Liver (tissue), 3 donors: Measurements from ENCODE around the gene MCF2L2.

Experiments
- EGR1 ChIP-seq, 2 donors: IDR thresholded peaks; 2 replicates each; pipeline ENCODE4 v1.6.1; 2016 to 2018; ENCODE audit warnings: antibody characterized with exemption in 2 of 2, low read depth in 2 of 2
- FOXA1 ChIP-seq: IDR thresholded peaks from 2 replicates; pipeline ENCODE4 v1.6.1; 2016; ENCODE audit warnings: antibody characterized with exemption
- GABPA ChIP-seq, 2 donors: IDR thresholded peaks in 1 of 2; conservative IDR thresholded peaks in 1 of 2; 2 replicates each; pipeline ENCODE4 v1.6.1; 2016; ENCODE audit warnings: antibody characterized with exemption in 2 of 2, mild to moderate bottlenecking in 1 of 2, moderate library complexity in 1 of 2
- HNF4A ChIP-seq, 2 donors: conservative IDR thresholded peaks; 2 replicates each; pipeline ENCODE4 v1.6.1; 2016; ENCODE audit warnings: antibody characterized with exemption in 2 of 2, mild to moderate bottlenecking in 2 of 2
- JUND ChIP-seq, 2 donors: IDR thresholded peaks; 2 replicates each; pipeline ENCODE4 v1.6.1; 2016; ENCODE audit warnings: antibody characterized with exemption in 2 of 2
- NR2F2 ChIP-seq: IDR thresholded peaks from 2 replicates; pipeline ENCODE4 v1.6.1; 2016; ENCODE audit warnings: antibody characterized with exemption
- RAD21 ChIP-seq, 2 donors: IDR thresholded peaks; 2 replicates each; pipeline ENCODE4 v1.6.1; 2016; ENCODE audit warnings: antibody characterized with exemption in 2 of 2, mild to moderate bottlenecking in 2 of 2
- YY1 ChIP-seq: IDR thresholded peaks from 2 replicates; pipeline ENCODE4 v1.6.1; 2016; ENCODE audit warnings: antibody characterized with exemption, mild to moderate bottlenecking
- TF ChIP-seq, protein P1 (sequence below): fragments of 150-350 bp; IDR thresholded peaks from 2 replicates; pipeline ENCODE4 v1.5.1; 2017; ENCODE audit warnings: improper control_type of control experiment, low read depth, low read length; ENCODE audit not compliant: missing input control
- TF ChIP-seq, protein P2 (sequence below): IDR thresholded peaks from 2 replicates; pipeline ENCODE4 v1.6.1; 2016; ENCODE audit warnings: antibody characterized with exemption
- TF ChIP-seq, protein P3 (sequence below): IDR thresholded peaks from 2 replicates; pipeline ENCODE4 v1.6.1; 2016; ENCODE audit warnings: antibody characterized with exemption
- TF ChIP-seq, protein P4 (sequence below): IDR thresholded peaks from 2 replicates; pipeline ENCODE4 v1.6.1; 2016; ENCODE audit warnings: antibody characterized with exemption
- donor health status: healthy.
- donor health status: healthy.

GRCh38 chr3:183299976-183300375, 128.4 kb downstream of the MCF2L2 start:
- no peak for TF ChIP-seq YY1
- TF ChIP-seq RAD21 (IDR thresholded peaks at IDR 0.05) = no peak
- TF ChIP-seq, protein P1, sequence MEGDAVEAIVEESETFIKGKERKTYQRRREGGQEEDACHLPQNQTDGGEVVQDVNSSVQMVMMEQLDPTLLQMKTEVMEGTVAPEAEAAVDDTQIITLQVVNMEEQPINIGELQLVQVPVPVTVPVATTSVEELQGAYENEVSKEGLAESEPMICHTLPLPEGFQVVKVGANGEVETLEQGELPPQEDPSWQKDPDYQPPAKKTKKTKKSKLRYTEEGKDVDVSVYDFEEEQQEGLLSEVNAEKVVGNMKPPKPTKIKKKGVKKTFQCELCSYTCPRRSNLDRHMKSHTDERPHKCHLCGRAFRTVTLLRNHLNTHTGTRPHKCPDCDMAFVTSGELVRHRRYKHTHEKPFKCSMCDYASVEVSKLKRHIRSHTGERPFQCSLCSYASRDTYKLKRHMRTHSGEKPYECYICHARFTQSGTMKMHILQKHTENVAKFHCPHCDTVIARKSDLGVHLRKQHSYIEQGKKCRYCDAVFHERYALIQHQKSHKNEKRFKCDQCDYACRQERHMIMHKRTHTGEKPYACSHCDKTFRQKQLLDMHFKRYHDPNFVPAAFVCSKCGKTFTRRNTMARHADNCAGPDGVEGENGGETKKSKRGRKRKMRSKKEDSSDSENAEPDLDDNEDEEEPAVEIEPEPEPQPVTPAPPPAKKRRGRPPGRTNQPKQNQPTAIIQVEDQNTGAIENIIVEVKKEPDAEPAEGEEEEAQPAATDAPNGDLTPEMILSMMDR = no peak
- TF ChIP-seq, protein P2, sequence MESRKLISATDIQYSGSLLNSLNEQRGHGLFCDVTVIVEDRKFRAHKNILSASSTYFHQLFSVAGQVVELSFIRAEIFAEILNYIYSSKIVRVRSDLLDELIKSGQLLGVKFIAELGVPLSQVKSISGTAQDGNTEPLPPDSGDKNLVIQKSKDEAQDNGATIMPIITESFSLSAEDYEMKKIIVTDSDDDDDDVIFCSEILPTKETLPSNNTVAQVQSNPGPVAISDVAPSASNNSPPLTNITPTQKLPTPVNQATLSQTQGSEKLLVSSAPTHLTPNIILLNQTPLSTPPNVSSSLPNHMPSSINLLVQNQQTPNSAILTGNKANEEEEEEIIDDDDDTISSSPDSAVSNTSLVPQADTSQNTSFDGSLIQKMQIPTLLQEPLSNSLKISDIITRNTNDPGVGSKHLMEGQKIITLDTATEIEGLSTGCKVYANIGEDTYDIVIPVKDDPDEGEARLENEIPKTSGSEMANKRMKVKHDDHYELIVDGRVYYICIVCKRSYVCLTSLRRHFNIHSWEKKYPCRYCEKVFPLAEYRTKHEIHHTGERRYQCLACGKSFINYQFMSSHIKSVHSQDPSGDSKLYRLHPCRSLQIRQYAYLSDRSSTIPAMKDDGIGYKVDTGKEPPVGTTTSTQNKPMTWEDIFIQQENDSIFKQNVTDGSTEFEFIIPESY = no peak
- no peak for TF ChIP-seq JUND (IDR thresholded peaks at IDR 0.05)
- no peak for TF ChIP-seq EGR1 (IDR thresholded peaks at IDR 0.05; ENCODE audit: low read depth in 2 of 2)
- no peak for TF ChIP-seq NR2F2
- TF ChIP-seq, protein P3, sequence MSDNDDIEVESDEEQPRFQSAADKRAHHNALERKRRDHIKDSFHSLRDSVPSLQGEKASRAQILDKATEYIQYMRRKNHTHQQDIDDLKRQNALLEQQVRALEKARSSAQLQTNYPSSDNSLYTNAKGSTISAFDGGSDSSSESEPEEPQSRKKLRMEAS = no peak
- no peak for TF ChIP-seq GABPA (IDR thresholded peaks at IDR 0.05 in 1 of 2, conservative IDR thresholded peaks at IDR 0.05 in 1 of 2)
- no peak for TF ChIP-seq HNF4A (conservative IDR thresholded peaks at IDR 0.05)
- no peak for TF ChIP-seq FOXA1
- TF ChIP-seq, protein P4, sequence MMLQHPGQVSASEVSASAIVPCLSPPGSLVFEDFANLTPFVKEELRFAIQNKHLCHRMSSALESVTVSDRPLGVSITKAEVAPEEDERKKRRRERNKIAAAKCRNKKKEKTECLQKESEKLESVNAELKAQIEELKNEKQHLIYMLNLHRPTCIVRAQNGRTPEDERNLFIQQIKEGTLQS = no peak
